NCI-H748 (cell line): ENCODE data around the gene AOAH.
"Not testable (repeated sequence)": the region's sequence is repeated elsewhere in the genome, so short reads cannot be mapped to it uniquely, and the experiment has no call there.

Experiments
- DNase-seq: peaks from one replicate; lab custom pipeline; 2025; ENCODE audit not compliant: unreplicated experiment; lab: John Stamatoyannopoulos, UW

The AOAH gene

DNA sequence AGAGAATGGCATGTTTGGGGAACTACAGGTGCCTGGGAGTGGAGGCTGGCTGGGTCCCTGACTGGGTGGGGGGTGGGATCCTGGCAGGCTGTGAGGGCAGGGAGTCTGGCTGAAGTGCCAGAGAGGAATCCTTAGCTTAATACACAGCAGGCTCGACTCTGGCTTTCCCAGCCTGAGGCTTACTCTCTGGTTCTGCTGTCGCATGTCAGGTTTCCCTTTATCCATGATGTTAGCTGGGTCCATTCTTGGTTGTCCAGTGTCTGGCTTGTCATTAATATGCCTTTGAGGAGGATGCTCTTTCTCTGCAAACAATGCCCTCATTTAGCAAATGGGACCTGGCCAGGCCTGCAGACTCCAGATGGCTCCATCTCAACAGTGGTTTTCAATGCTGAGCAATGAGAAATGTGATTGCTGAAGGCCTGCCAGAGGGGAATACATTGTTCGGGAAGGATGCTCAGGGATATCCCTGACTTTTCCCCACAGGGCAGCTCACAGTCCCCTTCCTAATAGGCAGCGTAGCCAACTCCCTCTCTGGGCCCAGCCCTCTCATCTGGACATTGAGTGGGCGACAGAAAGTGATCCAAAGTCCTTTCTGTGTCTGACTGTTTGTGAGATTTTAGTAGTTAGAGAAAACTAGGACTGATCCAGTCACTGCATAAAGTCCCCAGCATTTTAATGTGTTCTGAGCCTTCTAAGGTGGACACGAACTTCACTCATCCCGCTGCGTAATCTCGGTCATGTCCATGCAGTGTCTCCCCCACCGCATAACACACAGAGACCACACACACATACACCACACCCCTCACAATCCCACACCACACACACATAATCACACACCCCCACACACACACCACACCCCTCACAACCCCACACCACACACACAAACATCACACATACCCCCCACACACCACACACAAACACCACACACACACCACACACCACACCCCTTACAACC, 209.7 kb downstream of the AOAH start:
- peak; percentile 36 for DNase-seq

DNA sequence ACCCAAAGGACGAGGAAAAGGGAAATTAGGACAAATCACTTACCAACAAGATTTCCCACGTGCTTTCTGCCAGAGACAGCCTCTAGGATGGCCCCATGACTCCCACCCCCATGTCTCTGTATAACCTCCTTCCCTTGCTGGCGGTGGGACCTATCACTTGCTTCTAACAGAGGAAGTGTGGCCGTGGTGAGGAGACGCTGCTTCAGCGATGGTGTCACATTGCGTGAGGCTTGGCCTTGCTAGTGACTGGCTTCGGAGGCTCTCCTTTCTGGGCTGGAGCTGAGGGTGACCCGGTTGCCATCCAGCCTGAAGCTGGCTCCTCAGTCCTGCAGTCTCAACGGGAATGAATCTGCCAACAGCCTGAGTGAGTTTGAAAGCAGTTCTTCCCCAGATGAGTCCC, 210.9 kb downstream of the AOAH start:
- DNase-seq: no peak

DNA sequence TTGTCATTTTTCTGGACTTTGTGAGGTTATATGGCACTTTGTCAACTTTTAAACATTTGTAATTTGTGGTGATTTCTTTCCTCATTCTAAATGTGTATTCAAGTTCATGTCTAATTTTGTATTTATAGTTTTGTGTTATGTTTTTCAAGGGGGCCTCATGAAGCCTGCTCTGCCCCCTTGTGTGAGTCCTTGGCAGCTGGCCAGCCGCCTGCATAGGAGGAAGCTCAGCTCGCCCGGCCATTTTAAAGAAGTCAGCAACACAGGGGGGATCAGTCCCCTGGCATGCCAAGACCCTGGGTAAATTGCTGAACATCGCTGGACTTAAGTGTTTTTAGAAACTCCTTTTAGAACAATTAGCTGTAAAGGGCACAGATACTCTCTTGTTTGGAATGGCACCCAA, 211.7 kb downstream of the AOAH start:
- DNase-seq: no peak

DNA sequence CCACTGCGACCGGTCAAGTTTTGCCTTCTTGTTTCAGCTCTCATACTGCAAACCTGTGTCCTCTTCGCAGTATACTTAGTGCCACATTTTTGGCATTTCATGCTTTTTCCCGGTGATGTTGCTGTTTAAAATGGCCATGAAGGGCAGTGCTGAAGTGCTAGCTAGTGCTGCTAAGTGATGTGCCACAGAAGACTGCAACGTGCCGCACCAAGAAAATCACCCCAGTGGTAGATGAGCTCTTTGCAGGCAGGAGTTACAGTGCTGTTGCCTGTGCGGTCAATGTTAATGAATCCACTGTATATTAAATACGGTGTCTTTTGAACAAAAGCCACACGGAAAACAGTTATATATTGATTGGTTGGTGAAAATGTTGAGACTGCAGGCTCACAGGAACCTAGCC, 214.3 kb downstream of the AOAH start:
- no peak for DNase-seq

DNA sequence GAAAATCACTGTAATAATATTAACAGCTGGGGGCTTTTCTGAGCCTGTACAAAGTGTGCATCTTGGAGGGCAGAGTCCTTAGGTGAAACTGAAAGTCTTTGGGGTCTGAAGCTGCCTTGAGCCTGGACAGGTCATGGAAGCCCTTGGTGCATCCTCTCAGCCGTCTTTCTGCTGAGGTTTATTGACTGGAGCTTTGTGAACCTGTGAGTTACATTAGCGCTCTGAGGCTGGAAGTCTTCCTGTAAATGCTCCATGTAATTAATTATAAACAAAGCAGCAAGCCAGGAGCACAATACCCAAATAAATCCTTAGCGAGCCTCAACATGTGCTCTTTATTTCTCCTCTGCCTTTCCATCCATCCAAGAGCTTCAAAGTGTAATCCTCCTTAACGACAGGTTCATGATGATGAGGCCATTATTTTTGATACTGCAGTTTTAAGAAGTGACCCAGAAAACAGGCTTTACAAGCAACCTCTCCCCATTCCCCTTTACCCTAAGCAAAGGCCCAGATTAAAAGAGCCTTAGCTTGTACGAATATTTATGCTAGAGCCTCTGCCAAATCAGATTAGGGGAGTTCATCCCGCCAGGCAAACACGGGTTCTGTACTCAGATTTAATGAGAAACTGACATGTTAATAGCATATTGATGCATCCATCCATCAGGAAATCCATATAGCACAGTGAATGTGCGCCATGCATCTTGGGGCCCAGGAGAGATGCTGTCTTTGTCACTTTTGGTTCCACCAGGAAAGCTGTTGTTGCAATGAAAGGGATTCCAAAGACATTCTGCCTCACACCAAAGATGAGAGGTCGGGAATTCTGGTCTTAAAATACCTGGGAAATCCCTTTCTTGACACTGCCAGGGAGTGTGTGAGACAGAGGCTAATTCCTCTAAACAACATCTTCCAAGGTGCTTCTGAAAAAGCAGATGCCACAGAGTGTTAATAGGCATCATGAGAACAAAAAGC, 216.5 kb downstream of the AOAH start:
- DNase-seq: peak; percentile 38

DNA sequence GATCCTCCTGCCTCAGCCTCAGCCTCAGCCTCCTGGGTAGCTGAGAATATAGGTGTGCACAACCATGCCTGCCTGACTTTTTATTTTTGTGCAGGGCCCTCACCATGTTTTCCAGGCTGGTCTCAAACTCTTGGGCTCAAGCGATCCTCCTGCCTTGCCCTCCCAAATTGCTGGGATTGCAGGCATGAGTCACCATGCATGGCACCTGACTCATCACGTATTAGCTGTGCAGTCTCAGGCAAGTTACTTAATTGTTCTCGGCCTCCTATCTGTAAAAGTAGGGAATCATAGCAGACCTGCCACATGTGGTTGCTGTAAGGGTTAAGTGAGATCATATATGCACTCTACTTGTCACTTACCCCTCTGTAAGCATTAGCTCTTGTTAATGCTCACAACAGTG, 217.5 kb downstream of the AOAH start:
- no peak for DNase-seq

DNA sequence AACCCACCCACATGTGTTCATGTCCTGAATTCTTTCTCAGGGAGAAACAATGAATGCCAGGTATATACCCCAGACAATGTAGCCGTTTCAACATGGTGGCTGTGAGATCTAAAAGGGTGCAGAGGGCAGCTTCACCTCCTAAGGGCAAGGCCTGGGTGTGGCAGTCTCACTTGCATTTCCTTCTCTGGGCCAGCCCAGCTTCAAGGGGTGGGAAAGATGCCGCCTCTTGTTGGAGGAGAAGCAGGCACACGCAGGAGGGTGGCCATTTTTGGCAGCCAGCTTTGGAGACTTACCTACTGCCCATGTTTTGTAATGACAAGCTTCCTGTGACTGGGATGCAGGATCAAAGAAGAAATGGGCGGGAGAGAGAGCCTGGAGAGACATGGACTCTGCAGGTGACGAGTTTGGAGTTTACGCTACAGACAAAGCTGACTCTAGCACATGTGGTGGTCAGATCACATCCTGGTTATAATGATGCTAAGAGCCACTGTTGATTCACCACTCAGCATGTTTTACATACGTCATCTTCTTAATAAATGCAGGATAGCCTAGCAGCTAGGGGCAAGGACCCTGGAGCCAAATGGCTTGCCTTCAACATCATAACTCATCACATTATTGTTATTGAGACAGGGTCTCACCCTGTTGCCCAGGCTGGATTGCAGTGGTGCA, 218.0 kb downstream of the AOAH start:
- DNase-seq: no peak

DNA sequence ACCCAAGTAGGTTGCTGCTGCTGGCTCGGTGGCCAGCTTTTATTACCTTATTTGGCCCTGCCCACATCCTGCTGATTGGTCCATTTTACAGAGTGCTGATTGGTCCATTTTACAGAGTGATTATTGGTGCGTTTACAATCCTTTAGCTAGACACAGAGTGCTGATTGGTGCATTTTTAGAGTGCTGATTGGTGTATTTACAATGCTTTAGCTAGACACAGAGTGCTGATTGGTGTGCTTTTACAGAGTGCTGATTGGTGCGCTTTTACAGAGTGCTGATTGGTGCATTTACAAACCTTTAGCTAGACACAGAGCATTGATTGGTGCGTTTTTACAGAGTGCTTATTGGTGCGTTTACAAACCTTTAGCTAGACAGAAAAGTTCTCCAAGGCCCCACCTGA, 219.7 kb downstream of the AOAH start:
- not testable (repeated sequence) for DNase-seq

DNA sequence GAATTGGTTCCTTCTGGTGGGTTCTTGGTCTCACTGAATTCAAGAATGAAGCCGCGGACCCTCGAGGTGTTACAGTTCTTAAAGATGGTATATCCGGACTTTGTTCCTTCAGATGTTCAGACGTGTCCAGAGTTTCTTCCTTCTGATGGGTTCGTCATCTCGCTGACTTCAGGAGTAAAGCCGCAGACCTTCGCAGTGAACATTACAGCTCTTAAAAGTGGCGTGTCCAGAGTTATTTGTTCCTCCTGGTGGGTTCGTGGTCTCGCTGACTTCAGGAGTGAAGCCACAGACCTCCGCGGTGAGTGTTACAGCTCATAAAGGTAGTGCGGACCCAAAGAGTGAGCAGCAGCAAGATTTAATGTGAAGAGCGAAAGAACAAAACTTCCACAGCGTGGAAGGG, 220.1 kb downstream of the AOAH start:
- DNase-seq: not testable (repeated sequence)

DNA sequence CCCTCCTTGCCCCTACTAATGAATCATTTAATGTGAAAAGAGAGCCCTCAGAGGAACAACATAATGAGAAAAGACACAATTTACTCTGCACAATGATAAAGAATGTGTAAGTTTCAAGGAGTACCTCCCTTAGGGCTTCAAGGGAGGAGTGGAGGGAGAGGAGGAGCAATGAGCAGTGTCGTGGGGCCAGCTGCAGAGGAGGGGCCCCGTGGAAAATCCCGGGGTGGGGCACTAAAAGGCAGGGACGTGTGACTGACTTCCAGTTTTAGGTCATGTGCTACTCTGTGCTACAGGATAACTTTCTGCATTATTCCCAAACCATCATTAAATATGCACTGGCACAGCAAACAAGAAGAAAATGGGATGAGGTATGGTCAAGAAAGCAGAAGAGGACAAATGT, 226.5 kb downstream of the AOAH start:
- DNase-seq: no peak

DNA sequence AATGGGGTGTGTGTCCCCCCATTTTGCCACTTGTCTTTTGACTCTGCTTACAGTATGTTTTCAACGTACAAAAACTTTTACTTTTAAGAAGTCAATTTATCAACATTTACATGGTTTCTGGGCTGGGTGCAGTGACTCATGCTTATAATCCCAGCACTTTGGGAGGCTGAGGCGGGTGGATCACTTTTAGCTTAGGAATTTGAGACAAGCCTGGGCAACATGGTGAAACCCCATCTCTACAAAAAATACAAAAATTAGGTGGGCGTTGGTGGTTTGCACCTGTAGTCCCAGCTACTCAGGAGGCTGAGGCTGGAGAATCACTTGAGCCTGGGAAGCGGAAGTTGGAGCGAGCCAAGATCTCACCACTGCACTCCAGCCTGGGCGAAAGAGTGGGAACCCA, 227.1 kb downstream of the AOAH start:
- not testable (repeated sequence) for DNase-seq

DNA sequence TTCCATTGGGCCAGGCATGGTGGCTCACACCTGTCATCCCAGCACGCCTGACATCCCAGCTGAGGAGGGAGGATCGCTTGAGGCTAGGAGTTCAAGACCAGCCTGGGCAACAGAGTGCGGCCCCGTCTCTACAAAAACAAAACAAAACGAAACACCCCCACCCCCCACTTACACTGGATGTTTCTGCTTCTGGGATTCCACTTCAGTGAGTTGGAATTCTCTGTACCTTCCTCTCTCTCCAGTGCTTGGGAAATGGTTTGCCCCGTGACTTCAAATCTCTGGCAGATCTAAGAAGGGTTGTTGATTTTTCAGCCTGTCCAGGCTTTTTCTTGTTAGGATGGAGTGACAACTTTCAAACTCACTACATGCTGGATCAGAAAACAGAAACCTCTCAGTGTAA, 227.7 kb downstream of the AOAH start:
- DNase-seq: no peak

DNA sequence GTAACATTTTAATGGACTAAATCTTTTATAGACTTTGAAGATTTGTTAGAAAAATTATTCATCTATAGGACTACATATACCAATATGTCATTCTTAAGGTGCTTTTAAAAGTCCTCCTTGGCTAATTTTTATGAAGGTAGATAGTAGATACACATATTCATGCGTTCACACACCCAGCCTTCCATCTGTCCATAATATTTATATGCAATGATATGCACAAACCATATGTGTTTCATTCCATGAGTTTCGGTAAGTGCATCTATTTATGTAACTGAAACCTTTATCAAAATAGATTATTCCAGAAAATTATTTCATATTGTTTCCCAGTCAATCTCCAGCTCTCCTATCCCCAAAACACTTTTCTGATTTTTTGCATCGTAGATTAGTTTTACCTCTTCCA, 233.0 kb downstream of the AOAH start:
- DNase-seq: no peak

DNA sequence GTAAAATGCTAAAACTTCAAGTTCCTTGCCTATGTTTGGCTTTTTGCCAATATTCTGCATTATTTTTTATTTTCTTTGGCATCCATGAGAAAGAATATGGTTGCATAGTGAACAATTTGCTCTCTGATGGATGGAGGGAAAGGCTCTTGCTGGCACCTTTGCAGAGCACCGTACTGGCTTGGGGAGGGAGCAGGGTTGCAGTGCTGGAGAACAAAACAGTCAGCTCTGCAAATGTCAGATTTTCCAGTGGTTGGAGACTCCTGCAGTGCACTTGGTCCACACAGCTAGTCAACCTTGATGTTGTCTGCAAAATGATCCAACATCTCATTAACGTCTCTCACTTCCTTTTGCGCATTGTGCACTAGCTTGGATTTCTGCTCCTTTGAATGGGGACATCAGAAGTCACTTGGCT, 233.9 kb downstream of the AOAH start:
- no peak for DNase-seq

DNA sequence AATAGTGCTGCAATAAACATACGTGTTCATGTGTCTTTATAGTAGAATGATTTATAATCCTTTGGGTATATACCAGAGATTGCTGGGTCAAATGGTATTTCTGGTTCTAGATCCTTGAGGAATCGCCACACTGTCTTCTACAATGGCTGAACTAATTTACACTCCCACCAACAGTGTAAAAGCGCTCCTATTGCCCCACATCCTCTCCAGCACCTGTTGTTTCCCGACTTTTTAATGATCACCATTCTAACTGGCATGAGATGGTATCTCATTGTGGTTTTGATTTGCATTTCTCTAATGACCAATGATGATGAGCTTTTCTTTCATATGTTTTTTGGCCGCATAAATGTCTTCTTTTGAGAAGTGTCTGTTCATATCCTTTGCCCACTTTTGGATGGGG, 235.6 kb downstream of the AOAH start:
- not testable (repeated sequence) for DNase-seq

DNA sequence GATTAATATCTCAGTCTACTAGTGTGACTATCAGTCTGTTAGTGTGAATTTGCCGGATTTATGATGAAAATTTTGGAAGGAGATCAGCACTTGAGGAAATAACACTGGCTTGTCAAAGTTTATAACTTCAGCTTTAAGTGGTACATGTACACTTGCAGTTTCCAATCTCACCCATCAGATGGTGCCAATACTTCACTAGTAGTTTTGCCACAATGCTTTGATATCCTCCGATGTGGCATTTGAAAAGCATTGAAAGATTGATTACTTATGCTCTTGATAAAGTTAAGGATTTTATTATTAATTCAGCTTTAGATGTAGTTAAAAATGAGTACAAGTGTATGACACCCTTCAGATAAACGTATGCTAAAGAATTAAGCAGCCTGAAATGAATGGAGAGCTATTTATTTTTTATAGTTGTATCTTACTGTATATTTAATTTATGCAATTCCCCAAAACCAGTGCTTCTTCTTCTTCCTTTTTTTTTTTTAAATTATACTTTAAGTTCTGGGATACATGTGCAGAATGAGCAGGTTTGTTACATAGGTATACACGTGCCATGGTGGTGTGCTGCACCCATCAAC, 236.4 kb downstream of the AOAH start:
- DNase-seq: peak; percentile 78

DNA sequence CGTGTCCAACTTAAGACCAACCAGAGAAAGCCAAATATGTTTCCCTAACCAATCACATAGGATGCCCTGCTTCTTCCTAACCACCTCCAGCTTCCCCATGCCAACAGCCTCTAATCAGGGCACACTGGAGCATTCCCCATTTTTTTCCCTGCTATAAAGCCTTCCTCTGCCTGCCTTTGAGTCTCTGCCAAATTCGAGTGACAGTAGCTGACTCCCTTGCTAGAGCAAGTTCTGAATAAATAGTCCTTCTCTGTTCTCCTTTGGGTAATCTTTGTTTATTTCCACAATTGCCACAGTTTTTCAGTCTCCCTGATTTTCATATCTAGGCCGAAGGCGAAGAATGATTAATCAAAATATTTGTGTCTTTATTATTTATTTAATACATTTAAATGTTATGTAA, 238.0 kb downstream of the AOAH start:
- DNase-seq: no peak

DNA sequence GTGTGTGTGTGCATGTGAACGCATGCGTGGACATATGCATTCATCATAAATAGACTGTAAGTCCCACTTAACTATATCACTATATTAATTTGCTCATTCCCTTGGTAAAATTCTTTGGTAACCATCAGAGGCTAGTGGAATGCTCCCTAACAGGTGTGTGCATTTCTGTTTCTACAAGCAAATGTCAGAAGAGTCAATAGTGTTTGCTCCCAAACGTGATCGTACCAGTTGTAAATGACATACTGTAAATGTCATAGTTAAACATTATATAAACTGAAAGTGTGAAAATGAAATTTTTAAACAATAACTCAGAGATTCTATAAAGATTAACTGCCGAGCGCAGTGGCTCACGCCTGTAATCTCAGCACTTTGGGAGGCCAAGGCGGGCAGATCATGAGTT, 240.0 kb downstream of the AOAH start:
- no peak for DNase-seq

DNA sequence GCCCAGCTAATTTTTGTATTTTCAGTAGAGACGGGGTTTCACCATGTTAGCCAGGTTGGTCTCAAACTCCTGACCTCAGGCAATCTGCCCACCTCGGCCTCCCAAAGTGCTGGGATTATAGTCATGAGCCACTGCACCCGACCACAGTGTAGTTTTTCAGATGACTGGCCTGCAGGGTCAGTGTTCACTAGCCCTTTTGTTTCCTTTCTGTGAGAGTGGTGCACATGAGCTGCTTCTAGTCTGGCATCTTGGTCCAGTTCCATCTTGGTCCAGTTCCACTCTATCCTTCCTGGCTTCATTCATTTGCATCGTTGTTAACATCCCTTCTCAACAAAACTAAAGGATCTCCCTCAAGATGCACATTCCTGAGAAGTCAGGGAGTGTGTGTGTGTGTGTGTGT, 240.4 kb downstream of the AOAH start:
- not testable (repeated sequence) for DNase-seq

DNA sequence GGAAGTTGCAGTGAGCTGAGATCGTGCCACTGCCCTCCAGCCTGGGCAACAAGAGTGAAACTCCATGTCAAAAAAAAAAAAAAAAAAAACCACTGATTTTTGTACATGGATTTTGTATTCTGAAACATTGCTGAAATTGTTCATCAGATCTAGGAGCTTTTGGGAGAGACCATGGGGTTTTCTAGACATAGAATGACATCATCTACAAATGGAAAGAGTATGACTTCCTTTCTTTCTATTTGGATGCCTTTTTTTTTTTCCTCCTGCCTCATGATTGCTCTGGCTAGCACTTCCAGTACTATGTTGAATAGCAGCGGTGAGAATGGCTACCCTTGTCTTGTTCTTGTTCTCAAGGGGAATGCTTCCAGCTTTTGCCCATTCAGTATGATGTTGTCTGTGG, 245.5 kb downstream of the AOAH start:
- no peak for DNase-seq

DNA sequence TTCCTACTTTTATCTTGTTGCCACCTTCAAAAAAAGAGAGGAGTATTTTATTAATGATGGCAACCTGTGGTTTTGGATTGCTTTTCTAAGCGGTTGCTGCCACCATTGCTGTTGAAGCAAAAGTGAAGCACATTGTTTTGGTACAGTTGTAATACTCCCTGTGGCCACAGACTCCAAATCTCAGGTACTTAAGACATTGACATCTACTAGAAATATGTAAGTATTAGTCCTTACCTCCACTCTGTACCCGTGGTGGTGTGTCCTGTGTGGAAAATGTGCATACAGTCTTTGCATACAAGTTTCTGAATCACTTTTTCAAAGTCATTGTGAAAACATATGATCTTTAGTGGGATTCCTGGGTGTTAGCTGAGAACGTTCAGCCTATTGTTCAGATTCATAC, 248.9 kb downstream of the AOAH start:
- no peak for DNase-seq
